ENCODE results near the gene SKIC2.
A peak's percentile ranks its signal among the peaks of the same experiment; 100 is the strongest.

- TF ChIP-seq, protein P1, sequence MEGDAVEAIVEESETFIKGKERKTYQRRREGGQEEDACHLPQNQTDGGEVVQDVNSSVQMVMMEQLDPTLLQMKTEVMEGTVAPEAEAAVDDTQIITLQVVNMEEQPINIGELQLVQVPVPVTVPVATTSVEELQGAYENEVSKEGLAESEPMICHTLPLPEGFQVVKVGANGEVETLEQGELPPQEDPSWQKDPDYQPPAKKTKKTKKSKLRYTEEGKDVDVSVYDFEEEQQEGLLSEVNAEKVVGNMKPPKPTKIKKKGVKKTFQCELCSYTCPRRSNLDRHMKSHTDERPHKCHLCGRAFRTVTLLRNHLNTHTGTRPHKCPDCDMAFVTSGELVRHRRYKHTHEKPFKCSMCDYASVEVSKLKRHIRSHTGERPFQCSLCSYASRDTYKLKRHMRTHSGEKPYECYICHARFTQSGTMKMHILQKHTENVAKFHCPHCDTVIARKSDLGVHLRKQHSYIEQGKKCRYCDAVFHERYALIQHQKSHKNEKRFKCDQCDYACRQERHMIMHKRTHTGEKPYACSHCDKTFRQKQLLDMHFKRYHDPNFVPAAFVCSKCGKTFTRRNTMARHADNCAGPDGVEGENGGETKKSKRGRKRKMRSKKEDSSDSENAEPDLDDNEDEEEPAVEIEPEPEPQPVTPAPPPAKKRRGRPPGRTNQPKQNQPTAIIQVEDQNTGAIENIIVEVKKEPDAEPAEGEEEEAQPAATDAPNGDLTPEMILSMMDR (IDR thresholded peaks at IDR 0.05; ENCODE audit: extremely low read depth in 1 of 2, insufficient read depth in 1 of 2, low read depth in 1 of 2, low read length in 2 of 2), result no peak
- TF ChIP-seq MAX (IDR thresholded peaks at IDR 0.05; ENCODE audit: insufficient read depth, insufficient read length) (no peak), POLR2A (IDR thresholded peaks at IDR 0.05; ENCODE audit: low read depth, low read length) (peak; percentile 40), POLR2AphosphoS5 (IDR thresholded peaks at IDR 0.05; ENCODE audit: insufficient read depth, low read depth, low read length) (peak; percentile 32), GATA2 (IDR thresholded peaks at IDR 0.05; ENCODE audit: insufficient read depth, insufficient read length, low read depth, low read length) (no peak), EZH2 (IDR thresholded peaks at IDR 0.05; ENCODE audit: borderline replicate concordance, low read depth, low read length, severe bottlenecking) (no peak), MYC (IDR thresholded peaks at IDR 0.05; ENCODE audit: low read depth, low read length) (no peak)
These were observed 12.5 kb downstream of the SKIC2 start for GRCh38 chr6:31971279-31971992.
